Activated T-cell treated with anti-CD3 and anti-CD28 coated beads, Interleukin-2, amount 50 U/mL, for 48 hours (primary cell): ENCODE data around the gene PIGQ.
A peak's percentile ranks its signal among the peaks of the same experiment; 100 is the strongest.

Experiments used
- DNase-seq, 2 experiments: peaks; one replicate each; pipeline ENCODE4 v3.0.0-alpha.2; 2020

PIGQ gene

GRCh38 chr16:534856-535445, 34.8 kb upstream of the PIGQ start:
- no peak for DNase-seq

DNA sequence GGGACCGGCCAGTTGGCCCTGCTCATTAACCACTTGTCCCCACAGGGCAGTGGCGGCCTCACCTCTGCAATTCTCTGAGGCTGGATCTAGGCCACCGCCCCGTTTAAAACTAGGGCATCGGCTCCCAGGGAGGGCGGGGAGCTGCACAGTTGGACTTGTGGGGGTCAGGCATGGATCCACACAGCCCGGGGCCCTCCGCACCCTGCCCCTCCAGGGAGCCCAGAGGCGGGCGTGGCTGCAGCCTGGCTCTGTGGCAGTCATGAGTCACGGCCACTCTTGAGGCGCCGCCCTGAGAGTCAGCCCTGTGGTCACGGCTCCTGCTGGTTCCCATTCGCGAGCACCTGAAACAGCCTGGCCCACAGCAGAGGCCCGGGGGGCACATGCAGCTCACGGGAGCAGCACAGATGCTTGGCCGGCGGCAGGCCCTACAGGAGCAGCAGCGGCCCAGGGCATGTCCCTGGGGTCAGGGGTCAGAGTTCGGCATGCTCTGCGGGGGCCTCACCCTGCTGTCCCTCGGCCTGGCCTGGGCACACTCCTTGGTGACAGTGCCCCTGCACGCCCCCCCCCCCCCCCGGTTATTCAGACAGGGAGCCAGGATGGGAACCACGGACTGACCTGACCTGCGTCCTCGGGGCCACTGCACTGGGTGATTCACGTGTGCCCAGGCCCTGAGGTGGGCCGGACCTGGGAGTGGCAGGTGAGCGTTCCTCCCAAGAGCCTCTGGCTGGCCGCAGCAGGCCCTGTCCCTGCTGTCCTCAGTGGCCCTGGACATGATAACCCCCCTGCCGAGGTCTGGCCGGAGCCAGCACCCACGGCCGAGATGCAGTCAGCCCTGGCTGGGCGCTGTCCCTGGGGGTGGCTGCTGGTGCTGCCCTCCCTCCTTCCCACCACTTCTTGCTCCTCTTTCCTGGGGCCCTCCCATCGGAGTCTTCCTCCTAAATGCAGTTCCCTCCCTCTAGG, 34.0 kb upstream of the PIGQ start:
- no peak for DNase-seq

- DNase-seq, result no peak
Measured at GRCh38 chr16:536746-537145, 33.0 kb upstream of the PIGQ start.

DNA sequence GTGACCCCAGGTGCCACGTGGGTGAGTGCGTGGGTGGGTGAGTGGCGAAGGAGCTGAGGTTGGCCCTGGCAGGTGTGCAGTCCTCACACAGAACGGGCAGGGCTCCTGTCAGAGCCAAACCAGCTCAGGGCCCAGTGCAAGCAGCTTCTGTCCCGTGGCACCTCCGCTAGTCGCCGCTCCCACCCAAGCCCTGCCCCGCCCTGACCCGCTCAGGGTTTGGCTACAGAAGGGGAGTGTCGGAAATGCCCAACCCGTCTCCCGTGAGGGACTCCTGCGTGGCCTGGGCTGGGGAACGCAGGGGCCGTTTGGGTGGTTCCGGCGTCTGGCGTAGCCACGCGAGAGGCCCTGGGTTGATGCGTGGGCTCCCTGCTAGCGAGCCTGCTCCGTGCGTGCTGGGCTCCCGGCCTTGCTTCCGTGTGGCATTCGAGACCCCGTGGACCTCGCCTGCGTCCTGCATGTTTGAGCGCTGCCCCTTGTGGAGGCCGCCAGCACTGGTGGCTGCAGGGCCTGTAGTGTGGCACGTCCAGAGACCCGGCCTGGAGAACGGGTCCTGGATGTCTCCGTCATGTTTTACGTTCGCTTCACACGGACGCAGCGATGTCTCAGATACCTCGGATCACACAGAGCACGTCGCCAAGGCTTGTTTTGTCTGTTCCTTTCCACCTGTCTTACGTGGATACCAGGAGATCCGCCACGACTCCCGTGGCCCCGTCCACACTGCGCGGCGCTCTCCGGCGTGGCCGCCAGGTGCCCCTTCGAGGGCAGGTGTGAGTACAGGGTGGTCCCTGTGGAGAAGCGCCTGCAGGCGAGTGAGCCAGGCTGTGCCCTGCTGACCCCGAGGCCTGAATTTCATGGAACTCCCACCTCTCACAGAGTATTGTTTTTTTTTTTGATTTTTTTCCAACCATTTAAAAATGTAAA, 32.1 kb upstream of the PIGQ start:
- DNase-seq, result no peak

GRCh38 chr16:539901-540530, 29.8 kb upstream of the PIGQ start:
- no peak for DNase-seq

- no peak for DNase-seq
Measured at GRCh38 chr16:540645-541340, 29.0 kb upstream of the PIGQ start.

DNA sequence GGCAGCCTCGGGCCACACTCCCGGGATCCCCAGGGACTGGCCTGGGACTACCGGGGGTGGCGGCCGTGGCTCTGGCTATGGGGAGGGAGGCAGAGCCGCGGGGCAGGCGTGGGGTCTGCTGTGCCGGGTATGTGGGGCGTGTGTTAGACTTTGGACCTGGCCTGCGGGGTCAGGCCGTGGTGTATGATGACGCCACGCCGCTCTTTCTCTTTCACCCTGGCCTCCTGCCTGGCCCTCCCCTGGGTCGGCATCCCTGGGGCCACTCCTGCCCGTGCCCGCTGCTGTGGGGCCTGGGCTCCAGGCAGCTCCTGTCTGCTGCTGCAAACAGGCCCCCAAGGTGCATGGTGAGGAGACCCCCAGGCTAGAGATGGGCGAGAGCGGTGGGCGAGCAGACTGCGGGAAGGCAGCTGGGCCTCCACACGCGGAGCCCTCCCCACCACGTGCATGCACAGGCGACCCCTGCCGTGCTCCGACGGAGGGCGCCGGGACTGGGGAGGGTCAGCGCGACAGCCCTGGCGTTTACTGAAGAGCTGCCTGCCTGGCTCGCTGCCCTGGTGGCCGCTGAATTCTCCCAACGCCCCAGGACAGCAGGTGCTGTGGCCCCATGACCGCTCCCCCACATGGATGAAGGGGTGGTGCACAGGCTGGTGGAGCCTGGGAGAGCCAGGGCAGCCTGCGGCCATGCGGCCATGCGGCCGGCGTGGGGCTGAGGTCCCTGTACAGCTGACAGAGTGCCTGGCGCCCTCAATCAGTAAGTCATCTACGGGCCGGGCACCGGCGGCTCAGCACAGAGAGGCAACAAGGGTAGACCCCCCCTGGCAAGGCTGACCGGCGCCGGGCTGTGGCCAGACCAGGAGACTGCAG, 26.2 kb upstream of the PIGQ start:
- no peak for DNase-seq

DNA sequence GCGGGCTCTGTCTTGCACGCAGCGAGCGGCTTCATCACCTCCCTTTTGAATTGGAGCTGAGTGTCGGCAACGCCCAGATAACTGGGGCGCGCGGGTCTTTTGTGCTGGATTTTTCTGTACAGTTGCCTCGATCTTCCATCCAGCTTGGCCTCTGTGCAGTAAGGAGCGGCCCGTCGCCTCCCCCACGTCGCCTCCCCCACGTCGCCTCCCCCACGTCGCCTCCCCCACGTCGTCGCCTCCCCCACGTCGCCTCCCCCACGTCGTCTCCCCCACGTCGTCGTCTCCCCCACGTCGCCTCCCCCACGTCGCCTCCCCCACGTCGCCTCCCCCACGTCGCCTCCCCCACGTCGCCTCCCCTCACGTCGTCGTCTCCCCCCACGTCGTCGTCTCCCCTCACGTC, 25.3 kb upstream of the PIGQ start:
- DNase-seq, result no peak

DNA sequence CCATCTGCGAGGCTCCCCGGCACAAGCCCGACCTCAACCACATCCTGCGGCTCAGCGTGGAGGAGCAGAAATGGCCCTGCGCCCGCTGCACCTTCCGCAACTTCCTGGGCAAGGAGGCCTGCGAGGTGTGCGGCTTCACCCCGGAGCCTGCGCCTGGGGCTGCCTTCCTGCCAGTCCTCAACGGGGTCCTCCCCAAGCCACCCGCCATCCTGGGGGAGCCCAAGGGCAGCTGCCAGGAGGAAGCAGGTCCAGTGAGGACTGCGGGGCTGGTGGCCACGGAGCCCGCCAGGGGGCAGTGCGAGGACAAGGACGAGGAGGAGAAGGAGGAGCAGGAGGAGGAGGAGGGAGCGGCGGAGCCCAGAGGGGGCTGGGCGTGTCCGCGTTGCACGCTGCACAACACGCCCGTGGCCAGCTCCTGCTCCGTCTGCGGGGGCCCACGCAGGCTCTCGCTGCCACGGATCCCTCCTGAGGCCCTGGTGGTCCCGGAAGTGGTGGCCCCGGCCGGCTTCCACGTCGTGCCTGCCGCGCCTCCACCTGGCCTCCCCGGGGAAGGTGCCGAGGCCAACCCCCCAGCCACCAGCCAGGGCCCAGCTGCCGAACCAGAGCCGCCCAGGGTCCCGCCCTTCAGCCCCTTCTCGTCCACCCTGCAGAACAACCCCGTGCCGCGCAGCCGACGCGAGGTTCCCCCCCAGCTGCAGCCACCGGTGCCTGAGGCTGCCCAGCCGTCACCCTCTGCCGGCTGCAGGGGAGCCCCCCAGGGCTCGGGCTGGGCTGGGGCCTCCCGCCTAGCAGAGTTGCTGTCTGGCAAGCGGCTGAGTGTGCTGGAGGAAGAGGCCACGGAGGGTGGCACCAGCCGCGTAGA, 22.6 kb upstream of the PIGQ start:
- peak; percentile 59 to 69 for DNase-seq

GRCh38 chr16:548586-548985, 21.2 kb upstream of the PIGQ start:
- no peak for DNase-seq

- DNase-seq, result no peak
Measured at GRCh38 chr16:549544-550263, 20.1 kb upstream of the PIGQ start.

GRCh38 chr16:551210-551609, 18.6 kb upstream of the PIGQ start:
- no peak for DNase-seq

DNA sequence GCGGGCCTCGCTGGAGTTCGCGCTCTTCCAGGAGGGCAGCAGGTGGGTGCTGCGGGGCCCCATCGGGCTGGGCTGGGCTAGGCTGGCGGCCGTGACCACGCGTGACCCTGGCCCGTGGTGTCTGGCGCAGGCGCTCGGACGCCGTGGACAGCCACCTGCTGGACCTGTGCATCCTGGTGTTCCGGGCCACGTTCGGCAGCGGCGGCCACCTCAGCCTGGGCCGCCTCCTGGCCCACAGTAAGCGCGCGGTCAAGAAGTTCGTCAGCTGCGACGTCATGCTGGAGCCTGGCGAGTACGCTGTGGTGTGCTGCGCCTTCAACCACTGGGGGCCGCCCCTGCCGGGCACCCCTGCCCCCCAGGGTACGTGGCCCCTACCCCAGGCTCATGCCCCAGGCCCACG, 17.6 kb upstream of the PIGQ start:
- no peak for DNase-seq

DNA sequence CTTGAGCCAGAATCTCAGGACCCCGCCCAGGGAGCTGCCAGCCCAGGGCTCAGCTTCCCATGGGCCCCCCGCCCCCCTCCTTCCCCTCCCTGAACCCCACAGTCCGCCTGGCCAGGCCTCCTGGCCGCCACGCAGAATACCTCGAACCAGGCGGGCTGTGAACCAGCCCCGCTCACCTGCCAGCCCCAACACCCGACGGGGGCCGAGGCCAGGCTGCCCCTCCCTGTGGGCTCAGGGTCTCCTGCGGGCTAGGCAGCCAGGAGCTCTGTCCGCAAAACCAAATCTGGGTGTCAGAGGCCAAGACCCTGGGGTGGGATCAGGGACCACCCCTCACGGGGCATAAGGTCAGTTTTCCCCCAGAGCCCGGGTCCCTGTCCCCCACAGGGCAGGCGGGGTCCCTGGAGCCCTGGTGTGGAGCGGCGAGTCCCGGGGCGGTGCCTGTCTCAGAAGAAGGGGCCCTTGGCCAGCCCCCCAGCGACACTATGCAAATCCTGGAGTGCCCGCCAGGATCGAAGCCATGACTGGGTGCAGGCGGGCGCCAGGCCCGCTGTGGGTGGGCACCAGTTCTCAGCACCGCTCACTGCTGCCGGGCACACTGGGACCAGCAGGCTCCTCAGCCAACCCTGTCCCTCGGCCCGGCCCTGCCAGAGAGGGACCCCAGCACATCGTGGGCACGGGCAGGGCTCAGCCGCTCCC, 16.0 kb upstream of the PIGQ start:
- DNase-seq, result no peak

GRCh38 chr16:554297-554621, 15.5 kb upstream of the PIGQ start:
- no peak for DNase-seq

- DNase-seq, result no peak
Measured at GRCh38 chr16:554640-555365, 15.0 kb upstream of the PIGQ start.

GRCh38 chr16:555528-556473, 14.0 kb upstream of the PIGQ start:
- no peak for DNase-seq
